Panc1 (cell line): ENCODE results near the gene CD58.

Experiments
- CTCF ChIP-seq: fragments of 450-650 bp; IDR thresholded peaks from 2 replicates; pipeline ENCODE4 v1.5.1; 2017; ENCODE audit warnings: mild to moderate bottlenecking
- POLR2AphosphoS5 ChIP-seq: IDR thresholded peaks from 2 replicates; pipeline ENCODE4 v1.6.1; 2012; ENCODE audit warnings: mild to moderate bottlenecking, low read depth, low read length, moderate library complexity
- TCF7L2 ChIP-seq: IDR thresholded peaks from 2 replicates; pipeline ENCODE4 v1.6.1; 2011; ENCODE audit warnings: mild to moderate bottlenecking, low read depth, low read length, inconsistent platforms

DNA sequence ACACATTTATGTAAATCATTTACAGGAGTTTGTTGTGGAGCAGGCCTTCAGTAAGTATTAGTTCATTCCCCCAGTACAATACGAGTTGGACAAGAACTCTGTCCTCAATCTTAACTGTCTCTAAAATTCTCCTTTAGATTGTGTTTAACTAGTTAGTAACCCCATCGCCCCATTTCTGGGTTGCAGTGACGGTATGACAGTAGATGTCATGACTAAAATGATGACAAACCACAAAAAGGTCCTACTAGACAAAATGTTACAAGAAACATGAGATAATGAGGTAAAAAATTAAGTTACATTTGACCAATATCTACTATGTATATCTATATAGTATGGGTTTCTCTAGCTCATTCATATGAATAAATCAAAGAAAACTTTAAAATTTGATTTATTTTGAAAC is 41.1 kb downstream of the CD58 start:
- no peak for TF ChIP-seq CTCF
- no peak for TF ChIP-seq POLR2AphosphoS5
- TF ChIP-seq TCF7L2, result no peak
